Sigmoid colon (tissue), 4 donors: ENCODE data around the gene SYNE2.

ENCODE experiments used
- CTCF ChIP-seq, 4 experiments: fragments of 450-650 bp in 3 of 4; fragments of 200-600 bp in 1 of 4; IDR thresholded peaks; one replicate each; pipeline ENCODE4 v1.5.1; 2016 to 2019; ENCODE audit warnings: antibody characterized with exemption in 4 of 4, mild to moderate bottlenecking in 3 of 4, moderate library complexity in 2 of 4
- POLR2A ChIP-seq, 2 donors: fragments of 450-650 bp; IDR thresholded peaks; one replicate each; pipeline ENCODE4 v1.6.1; 2016; ENCODE audit warnings: antibody characterized with exemption in 2 of 2, mild to moderate bottlenecking in 2 of 2, moderate library complexity in 2 of 2
- POLR2AphosphoS5 ChIP-seq, 4 donors: sonication (generic); formaldehyde crosslinking; IDR thresholded peaks; one replicate each; pipeline ENCODE4 v1.6.1; 2017; ENCODE audit warnings: antibody characterized with exemption in 4 of 4

GRCh38 chr14:63857466-63858030 is 4.7 kb downstream of the SYNE2 start:
- TF ChIP-seq CTCF (IDR thresholded peaks at IDR 0.05) (no peak), POLR2A (IDR thresholded peaks at IDR 0.05) (no peak), POLR2AphosphoS5 (IDR thresholded peaks at IDR 0.05) (no peak)
